H1 (cell line): ENCODE data around the gene TAX1BP3. TPM values are rescaled to one million over a fixed set of nuclear protein-coding genes. Genes with fewer than 3 reads are reported as not detected.

Source experiments
- CTCF ChIA-PET: fragments of 300-600 bp; sonication (Branson Sonifier 250); formaldehyde crosslinking; loops from one replicate; lab custom pipeline; 2021; ENCODE audit not compliant: partially characterized antibody; lab: Charles Lee
- POLR2A ChIA-PET: fragments of 300-600 bp; sonication (Branson Sonifier 250); formaldehyde crosslinking; loops from one replicate; lab custom pipeline; 2021; ENCODE audit warnings: inconsistent platforms; ENCODE audit not compliant: partially characterized antibody; lab: Charles Lee
- DNase-seq, 2 experiments: peaks; one replicate each; pipeline versions ENCODE4 v3.0.0 to v3.0.0-alpha.2; 2010 to 2022; ENCODE audit warnings: low spot score in 2 of 2, low read depth in 1 of 2, mixed read lengths in 1 of 2
- FAIRE-seq: peaks from 2 replicates; lab custom pipeline; 2011; peaks lifted over from hg19 to GRCh38; lab: Jason Lieb, UNC
- H2AFZ ChIP-seq: 2 replicates; pipeline ENCODE4 v1.8.1; 2012; ENCODE audit warnings: low read length, inconsistent platforms
- H2AK5ac ChIP-seq: 2 replicates; pipeline ENCODE4 v1.6.1; 2013; ENCODE audit warnings: low read depth, low read length
- H2BK120ac ChIP-seq: replicated peaks from 2 replicates; pipeline ENCODE3; 2013; ENCODE audit warnings: low read depth, low read length, inconsistent platforms
- H2BK12ac ChIP-seq: 2 replicates; pipeline ENCODE4 v1.6.1; 2013; ENCODE audit warnings: low read depth, low read length
- H2BK15ac ChIP-seq: 2 replicates; pipeline ENCODE4 v1.6.1; 2013; ENCODE audit warnings: low read length
- H2BK20ac ChIP-seq: 2 replicates; pipeline ENCODE4 v1.6.1; 2013; ENCODE audit warnings: low read length
- H2BK5ac ChIP-seq: 2 replicates; pipeline ENCODE4 v1.6.1; 2013; ENCODE audit warnings: low read depth, low read length
- H3K14ac ChIP-seq: 2 replicates; pipeline ENCODE4 v1.6.1; 2013; ENCODE audit warnings: inconsistent platforms; ENCODE audit not compliant: insufficient read length
- H3K18ac ChIP-seq: 2 replicates; pipeline ENCODE4 v1.6.1; 2013; ENCODE audit warnings: low read length; ENCODE audit errors: extremely low read depth
- H3K23ac ChIP-seq: 2 replicates; pipeline ENCODE4 v1.6.1; 2013; ENCODE audit warnings: inconsistent platforms; ENCODE audit not compliant: insufficient read length
- H3K23me2 ChIP-seq: 2 replicates; pipeline ENCODE4 v1.6.1; 2013; ENCODE audit warnings: low read depth, low read length
- H3K27ac ChIP-seq: 2 replicates; pipeline ENCODE4 v1.6.1; 2011; ENCODE audit warnings: low read depth, low read length, inconsistent platforms
- H3K27me3 ChIP-seq, 4 experiments: replicated peaks in 1 of 4; 1 replicate in 1 of 4; 2 replicates in 3 of 4; pipeline versions ENCODE4 v1.6.1 to v1.8.1; 2011 to 2013; ENCODE audit warnings: low read length in 3 of 4, mild to moderate bottlenecking in 3 of 4, inconsistent platforms in 2 of 4, mixed read lengths in 2 of 4, moderate library complexity in 1 of 4; ENCODE audit not compliant: control insufficient read depth in 3 of 4, insufficient read depth in 3 of 4; ENCODE audit errors: extremely low read depth in 1 of 4
- H3K36me3 ChIP-seq, 4 experiments: 2 replicates each; pipeline versions ENCODE4 v1.6.1 to v1.8.1; 2011 to 2013; ENCODE audit warnings: mild to moderate bottlenecking in 4 of 4, low read length in 3 of 4, moderate library complexity in 2 of 4, control low read depth in 1 of 4, inconsistent platforms in 1 of 4; ENCODE audit not compliant: insufficient read depth in 4 of 4, control insufficient read depth in 2 of 4
- H3K4ac ChIP-seq: replicated peaks from 2 replicates; pipeline ENCODE3; 2013; ENCODE audit warnings: low read length, low read depth, mixed read lengths, inconsistent platforms; ENCODE audit not compliant: insufficient read length
- H3K4me1 ChIP-seq, 4 experiments: replicated peaks in 1 of 4; 1 replicate in 1 of 4; 2 replicates in 3 of 4; pipeline versions ENCODE4 v1.6.1 to v1.8.1; 2011 to 2013; ENCODE audit warnings: low read length in 3 of 4, inconsistent platforms in 2 of 4, mixed read lengths in 1 of 4; ENCODE audit not compliant: insufficient read depth in 4 of 4, control insufficient read depth in 3 of 4
- H3K4me2 ChIP-seq, 2 experiments: 2 replicates each; pipeline versions ENCODE4 v1.6.1 to v1.8.1; 2011 to 2013; ENCODE audit warnings: low read depth in 2 of 2, low read length in 2 of 2, control low read depth in 1 of 2, inconsistent platforms in 1 of 2, mild to moderate bottlenecking in 1 of 2; ENCODE audit not compliant: insufficient read depth in 1 of 2
- H3K4me3 ChIP-seq, 4 experiments: fragments of 200-600, 300-600 bp in 1 of 4; sonication (generic), shearing (Covaris generic), sonication (Bioruptor Twin) in 1 of 4; 2 replicates each; pipeline versions ENCODE4 v1.5.1 to v1.8.1; 2011 to 2016; ENCODE audit warnings: low read length in 4 of 4, low read depth in 3 of 4, control low read depth in 2 of 4, inconsistent platforms in 2 of 4, mild to moderate bottlenecking in 2 of 4, mixed read lengths in 1 of 4, moderate library complexity in 1 of 4; ENCODE audit not compliant: insufficient read depth in 2 of 4; ENCODE audit errors: extremely low read depth in 1 of 4
- H3K56ac ChIP-seq: replicated peaks from 2 replicates; pipeline ENCODE3; 2013; ENCODE audit warnings: low read depth, mild to moderate bottlenecking, mixed read lengths, low read length, inconsistent platforms; ENCODE audit not compliant: insufficient read length
- H3K79me1 ChIP-seq: 2 replicates; pipeline ENCODE4 v1.6.1; 2013; ENCODE audit warnings: low read depth, low read length, control low read depth
- H3K79me2 ChIP-seq, 2 experiments: 2 replicates each; pipeline versions ENCODE4 v1.6.1 to v1.8.1; 2012 to 2013; ENCODE audit warnings: low read length in 2 of 2, mild to moderate bottlenecking in 2 of 2, inconsistent platforms in 1 of 2; ENCODE audit not compliant: insufficient read depth in 2 of 2, control insufficient read depth in 1 of 2
- H3K9ac ChIP-seq, 4 experiments: replicated peaks in 1 of 4; 1 replicate in 1 of 4; 2 replicates in 3 of 4; pipeline versions ENCODE4 v1.6.1 to v1.8.1; 2011 to 2013; ENCODE audit warnings: low read depth in 3 of 4, low read length in 3 of 4, control low read depth in 2 of 4, mild to moderate bottlenecking in 2 of 4, moderate library complexity in 2 of 4, inconsistent platforms in 1 of 4; ENCODE audit errors: extremely low read depth in 1 of 4
- H3K9me3 ChIP-seq, 2 experiments: 2 replicates each; pipeline versions ENCODE4 v1.6.1 to v1.8.1; 2012 to 2013; ENCODE audit warnings: mild to moderate bottlenecking in 2 of 2, moderate library complexity in 2 of 2, control low read depth in 1 of 2, inconsistent platforms in 1 of 2, low read depth in 1 of 2, low read length in 1 of 2, mixed read lengths in 1 of 2; ENCODE audit not compliant: insufficient read depth in 2 of 2
- H4K20me1 ChIP-seq, 2 experiments: replicated peaks in 1 of 2; 2 replicates each; pipeline versions ENCODE3 to v1.8.1; 2011 to 2013; ENCODE audit warnings: inconsistent platforms in 2 of 2, low read length in 2 of 2, mild to moderate bottlenecking in 1 of 2; ENCODE audit not compliant: insufficient read depth in 2 of 2, control insufficient read depth in 1 of 2
- H4K5ac ChIP-seq: 2 replicates; pipeline ENCODE4 v1.6.1; 2013; ENCODE audit warnings: low read length, low read depth, mixed read lengths, inconsistent platforms; ENCODE audit not compliant: insufficient read length
- H4K8ac ChIP-seq: 2 replicates; pipeline ENCODE4 v1.8.0; 2013; ENCODE audit warnings: mild to moderate bottlenecking, moderate library complexity, low read length, inconsistent platforms; ENCODE audit not compliant: insufficient read depth; ENCODE audit errors: extremely low read depth
- H4K91ac ChIP-seq: replicated peaks from 2 replicates; pipeline ENCODE3; 2013; ENCODE audit warnings: low read length, mixed read lengths, inconsistent platforms; ENCODE audit not compliant: insufficient read length
- ASH2L ChIP-seq: fragments of 200-600, 300-600 bp; sonication (generic); IDR thresholded peaks from one replicate; pipeline ENCODE4 v1.7.1; 2017; ENCODE audit warnings: low read length
- EGR1 ChIP-seq: IDR thresholded peaks from 2 replicates; pipeline ENCODE4 v1.6.1; 2011; ENCODE audit warnings: low read depth, low read length, borderline replicate concordance
- GABPA ChIP-seq: IDR thresholded peaks from 2 replicates; pipeline ENCODE4 v1.6.1; 2011; ENCODE audit warnings: mild to moderate bottlenecking, low read length, moderate library complexity, borderline replicate concordance; ENCODE audit not compliant: insufficient read depth
- HDAC2 ChIP-seq, 2 experiments: fragments of 300-600 bp in 1 of 2; sonication (generic) in 1 of 2; IDR thresholded peaks; 2 replicates each; pipeline ENCODE4 v1.6.1; 2011 to 2012; ENCODE audit warnings: low read depth in 2 of 2, low read length in 2 of 2, mild to moderate bottlenecking in 2 of 2, moderate library complexity in 2 of 2, borderline replicate concordance in 1 of 2, inconsistent platforms in 1 of 2
- KDM5A ChIP-seq: fragments of 200-600 bp; IDR thresholded peaks from 2 replicates; pipeline ENCODE4 v1.7.1; 2012; ENCODE audit warnings: mild to moderate bottlenecking, low read length, inconsistent platforms, mixed read lengths
- SP1 ChIP-seq: IDR thresholded peaks from 2 replicates; pipeline ENCODE4 v1.6.1; 2011; ENCODE audit warnings: low read depth, low read length
- TCF12 ChIP-seq: IDR thresholded peaks from 2 replicates; pipeline ENCODE4 v1.6.1; 2011; ENCODE audit warnings: low read depth, mild to moderate bottlenecking, low read length
- WGBS, 2 experiments: shearing (Covaris generic) in 1 of 2; methylation state at CpG; one replicate each; pipeline versions ENCODE4 v1.1.6 to v1.1.7; 2013 to 2015; ENCODE audit warnings: low lambda C conversion rate in 2 of 2, mixed read lengths in 2 of 2, inconsistent platforms in 1 of 2, low coverage in 1 of 2, missing lambda C conversion rate in 1 of 2; ENCODE audit not compliant: insufficient replicate concordance in 2 of 2, insufficient coverage in 1 of 2, insufficient read length in 1 of 2; ENCODE audit errors: extremely low coverage in 1 of 2, missing lambda C conversion rate in 1 of 2; 5-methylcytosine and 5-hydroxymethylcytosine counted together
- polyA plus RNA-seq, 7 experiments: library from polyadenylated mRNA; depleted of rRNA in 3 of 7; stranded (reverse) in 5 of 7; unstranded in 2 of 7; fragments of >200 nt in 5 of 7; fragments of 200-250 nt in 2 of 7; gene quantifications; 1 replicate in 5 of 7; 2 replicates in 1 of 7; 4 replicates in 1 of 7; pipeline versions ENCODE4 v1.2.1 to v1.2.3, GENCODE V29; 2011 to 2013; ENCODE audit warnings: missing spikeins in 2 of 7, mixed read lengths in 2 of 7
- total RNA-seq: library from RNA; stranded (reverse); fragmentation: NEBNext Ultra II Directional; extraction: Animal tissue kit (Norgen Biotek cat#: 25700); gene quantifications from 2 replicates; pipeline ENCODE4 v1.2.1, GENCODE V29; 2021
- TF ChIP-seq, protein P1 (sequence below): IDR thresholded peaks from 2 replicates; pipeline ENCODE4 v1.6.1; 2012; ENCODE audit warnings: inconsistent platforms
- TF ChIP-seq, protein P2 (sequence below): IDR thresholded peaks from 2 replicates; pipeline ENCODE4 v1.6.1; 2012; ENCODE audit warnings: low read length, inconsistent platforms

Gene TAX1BP3
- total and polyA plus RNA-seq, 2 of the 8 experiments (the other 6 are each of a cell fraction or from before 2014, with no cell fraction given), result 65.3 to 81.8 TPM

- H4K5ac ChIP-seq, result no peak overlapping the region
- no peak overlapping the region for H2BK120ac ChIP-seq
- no peak overlapping the region for H3K4ac ChIP-seq
- no peaks in the 10 kb centered on the region for H4K20me1 ChIP-seq
- H2BK20ac ChIP-seq, result no peak overlapping the region
- H3K27ac ChIP-seq, result no peak overlapping the region
- no peak overlapping the region for H3K4me3 ChIP-seq
- no peaks in the 10 kb centered on the region for H3K4me1 ChIP-seq
- ChIA-PET POLR2A (interaction anchor here (0.8 to 1.3 kb wide), 5 partner anchors 9 to 37 kb away, joined by 3 to 5 read pairs (median 3); partner anchors contain the start of genes HASPIN and P2RX5), CTCF (interaction anchor here (1.0 to 2.4 kb wide), 2 partner anchors 20 to 28 kb away, joined by 4 to 6 read pairs; no protein-coding TSS in a partner anchor)
- TF ChIP-seq GABPA (no peak), TCF12 (no peak), SP1 (no peak), KDM5A (no peak), HDAC2 (IDR thresholded peaks at IDR 0.05; ENCODE audit: borderline replicate concordance in 1 of 2, low read depth in 2 of 2, low read length in 2 of 2) (no peak), EGR1 (no peak), ASH2L (no peak)
- TF ChIP-seq, protein P1, sequence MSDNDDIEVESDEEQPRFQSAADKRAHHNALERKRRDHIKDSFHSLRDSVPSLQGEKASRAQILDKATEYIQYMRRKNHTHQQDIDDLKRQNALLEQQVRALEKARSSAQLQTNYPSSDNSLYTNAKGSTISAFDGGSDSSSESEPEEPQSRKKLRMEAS, result no peak
- TF ChIP-seq, protein P2, sequence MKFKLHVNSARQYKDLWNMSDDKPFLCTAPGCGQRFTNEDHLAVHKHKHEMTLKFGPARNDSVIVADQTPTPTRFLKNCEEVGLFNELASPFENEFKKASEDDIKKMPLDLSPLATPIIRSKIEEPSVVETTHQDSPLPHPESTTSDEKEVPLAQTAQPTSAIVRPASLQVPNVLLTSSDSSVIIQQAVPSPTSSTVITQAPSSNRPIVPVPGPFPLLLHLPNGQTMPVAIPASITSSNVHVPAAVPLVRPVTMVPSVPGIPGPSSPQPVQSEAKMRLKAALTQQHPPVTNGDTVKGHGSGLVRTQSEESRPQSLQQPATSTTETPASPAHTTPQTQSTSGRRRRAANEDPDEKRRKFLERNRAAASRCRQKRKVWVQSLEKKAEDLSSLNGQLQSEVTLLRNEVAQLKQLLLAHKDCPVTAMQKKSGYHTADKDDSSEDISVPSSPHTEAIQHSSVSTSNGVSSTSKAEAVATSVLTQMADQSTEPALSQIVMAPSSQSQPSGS, result no peak
- no peak overlapping the region for H3K56ac ChIP-seq
- 82% methylated on average over 5 of the region's 5 CpGs; no CpG with 5 or more reads in 1 of the 2 experiments for WGBS, 2 experiments
- H2BK5ac ChIP-seq, result no peak overlapping the region
- H2AFZ ChIP-seq, result no peak overlapping the region
- H3K14ac ChIP-seq, result no peak overlapping the region
- H3K36me3 ChIP-seq, result peaks cover 7 to 19% (median 10%) of the 10 kb centered on the region in 4 experiments; a peak in 5 of 8 replicates
- no peaks in the 10 kb centered on the region for H3K9me3 ChIP-seq
- H2BK15ac ChIP-seq, result no peak overlapping the region
- H3K9ac ChIP-seq, result no peak overlapping the region
- H4K91ac ChIP-seq, result no peak overlapping the region
- H4K8ac ChIP-seq, result no peak overlapping the region
- no peak overlapping the region for H3K23ac ChIP-seq
- H3K27me3 ChIP-seq, result no peaks in the 10 kb centered on the region
- H3K23me2 ChIP-seq, result no peaks in the 10 kb centered on the region
- H2BK12ac ChIP-seq, result no peak overlapping the region
- no peaks in the 10 kb centered on the region for H3K79me1 ChIP-seq
- H3K4me2 ChIP-seq, result no peak overlapping the region
- H3K18ac ChIP-seq, result no peak overlapping the region
- no peaks in the 10 kb centered on the region for H3K79me2 ChIP-seq
- no peak for FAIRE-seq
- DNase-seq, result no peak
- H2AK5ac ChIP-seq, result no peak overlapping the region
These were observed 42.6 kb upstream of the TAX1BP3 start for GRCh38 chr17:3710951-3711383.
